GM12865 (cell line): ENCODE data around the gene AIF1.

ENCODE experiments used
- DNase-seq: peaks from one replicate; pipeline ENCODE4 v3.0.0; 2010; ENCODE audit warnings: low read depth
- H3K4me3 ChIP-seq: 2 replicates; pipeline ENCODE4 v1.5.1; 2011; ENCODE audit warnings: mild to moderate bottlenecking, low read depth, low read length, control low read depth
- TF ChIP-seq, protein P1 (sequence below): IDR thresholded peaks from 2 replicates; pipeline ENCODE4 v1.5.1; 2011; ENCODE audit warnings: low read length, control low read depth, low read depth, inconsistent platforms; ENCODE audit not compliant: insufficient read depth; ENCODE audit errors: missing control alignments

AIF1 gene

GRCh38 chr6:31622684-31623091 lies 7.7 kb downstream of the AIF1 start:
- TF ChIP-seq, protein P1, sequence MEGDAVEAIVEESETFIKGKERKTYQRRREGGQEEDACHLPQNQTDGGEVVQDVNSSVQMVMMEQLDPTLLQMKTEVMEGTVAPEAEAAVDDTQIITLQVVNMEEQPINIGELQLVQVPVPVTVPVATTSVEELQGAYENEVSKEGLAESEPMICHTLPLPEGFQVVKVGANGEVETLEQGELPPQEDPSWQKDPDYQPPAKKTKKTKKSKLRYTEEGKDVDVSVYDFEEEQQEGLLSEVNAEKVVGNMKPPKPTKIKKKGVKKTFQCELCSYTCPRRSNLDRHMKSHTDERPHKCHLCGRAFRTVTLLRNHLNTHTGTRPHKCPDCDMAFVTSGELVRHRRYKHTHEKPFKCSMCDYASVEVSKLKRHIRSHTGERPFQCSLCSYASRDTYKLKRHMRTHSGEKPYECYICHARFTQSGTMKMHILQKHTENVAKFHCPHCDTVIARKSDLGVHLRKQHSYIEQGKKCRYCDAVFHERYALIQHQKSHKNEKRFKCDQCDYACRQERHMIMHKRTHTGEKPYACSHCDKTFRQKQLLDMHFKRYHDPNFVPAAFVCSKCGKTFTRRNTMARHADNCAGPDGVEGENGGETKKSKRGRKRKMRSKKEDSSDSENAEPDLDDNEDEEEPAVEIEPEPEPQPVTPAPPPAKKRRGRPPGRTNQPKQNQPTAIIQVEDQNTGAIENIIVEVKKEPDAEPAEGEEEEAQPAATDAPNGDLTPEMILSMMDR = no peak
- no peak overlapping the region for H3K4me3 ChIP-seq
- DNase-seq = no peak

DNA sequence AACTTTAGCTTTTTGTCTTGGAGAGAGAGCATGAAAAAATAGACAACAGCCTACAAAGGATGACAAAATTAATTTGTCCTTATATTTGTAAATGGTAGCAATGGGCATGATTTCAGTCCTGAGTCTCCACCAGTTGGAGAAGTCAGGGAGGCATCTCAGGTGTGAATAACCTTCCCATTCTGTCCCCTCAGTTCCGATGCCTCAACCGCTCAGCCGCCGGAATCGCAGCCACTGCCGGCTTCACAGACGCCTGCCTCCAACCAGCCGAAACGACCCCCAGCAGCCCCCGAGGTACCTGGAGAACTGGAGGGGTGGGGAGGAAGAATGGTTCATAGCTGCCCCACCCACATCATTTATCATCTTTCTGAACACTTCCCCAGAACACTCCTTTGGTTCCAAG lies 9.0 kb downstream of the AIF1 start:
- H3K4me3 ChIP-seq = no peak overlapping the region
- TF ChIP-seq, protein P1 = no peak
- DNase-seq = no peak

DNA sequence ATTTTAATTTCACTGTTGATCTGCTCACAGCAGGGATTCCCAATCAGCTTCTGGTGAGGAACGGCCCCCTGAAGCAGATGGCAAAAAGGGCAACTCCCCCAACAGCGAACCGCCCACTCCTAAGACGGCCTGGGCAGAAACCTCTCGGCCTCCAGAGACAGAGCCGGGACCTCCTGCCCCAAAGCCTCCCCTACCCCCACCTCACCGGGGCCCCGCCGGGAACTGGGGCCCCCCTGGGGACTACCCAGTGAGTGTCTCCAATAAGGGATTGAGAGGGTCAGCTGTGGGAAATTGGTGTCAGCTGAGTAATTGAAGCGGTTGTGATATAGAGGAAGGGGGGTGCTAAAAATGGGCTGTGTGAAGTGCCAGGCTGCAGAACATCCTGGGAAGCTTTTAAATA lies 11.9 kb downstream of the AIF1 start:
- TF ChIP-seq, protein P1 = no peak
- no peak for DNase-seq

DNA sequence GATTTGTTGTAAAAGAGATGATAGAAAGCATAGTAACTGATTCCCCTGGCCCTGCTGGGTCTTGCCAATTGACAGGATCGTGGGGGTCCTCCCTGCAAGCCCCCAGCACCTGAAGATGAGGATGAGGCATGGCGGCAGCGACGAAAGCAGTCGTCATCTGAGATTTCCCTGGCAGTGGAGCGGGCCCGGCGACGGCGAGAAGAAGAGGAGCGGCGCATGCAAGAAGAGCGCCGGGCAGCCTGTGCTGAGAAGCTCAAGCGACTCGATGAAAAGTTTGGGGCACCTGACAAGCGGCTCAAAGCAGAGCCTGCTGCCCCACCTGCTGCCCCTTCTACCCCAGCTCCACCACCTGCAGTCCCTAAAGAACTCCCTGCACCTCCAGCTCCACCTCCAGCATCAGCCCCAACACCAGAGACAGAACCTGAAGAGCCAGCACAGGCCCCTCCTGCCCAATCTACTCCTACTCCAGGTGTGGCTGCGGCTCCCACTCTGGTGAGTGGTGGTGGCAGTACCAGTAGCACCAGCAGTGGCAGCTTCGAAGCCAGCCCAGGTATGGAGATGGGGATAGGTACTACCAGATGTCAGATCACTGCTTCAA lies 12.8 kb downstream of the AIF1 start:
- DNase-seq = no peak
- no peak overlapping the region for H3K4me3 ChIP-seq
- TF ChIP-seq, protein P1 = no peak

More for the DNA sequence above, 11.9 kb downstream of the AIF1 start:
- H3K4me3 ChIP-seq = no peak overlapping the region

DNA sequence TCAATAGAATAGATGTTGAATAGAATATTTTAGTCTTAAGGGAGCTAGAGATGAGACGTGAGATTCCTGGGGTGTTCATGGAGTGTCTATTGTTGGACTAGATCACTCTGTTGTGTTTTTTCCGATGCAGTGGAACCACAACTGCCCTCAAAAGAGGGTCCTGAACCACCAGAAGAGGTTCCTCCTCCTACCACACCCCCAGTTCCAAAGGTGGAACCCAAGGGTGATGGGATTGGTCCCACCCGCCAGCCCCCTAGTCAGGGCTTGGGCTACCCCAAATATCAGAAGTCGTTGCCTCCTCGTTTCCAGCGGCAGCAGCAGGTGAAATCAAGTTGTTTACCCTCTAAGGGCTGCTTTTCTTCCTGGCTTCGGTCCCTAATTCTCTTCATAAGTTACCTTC lies 14.0 kb downstream of the AIF1 start:
- DNase-seq = no peak
- H3K4me3 ChIP-seq = no peak overlapping the region
- TF ChIP-seq, protein P1 = no peak

DNA sequence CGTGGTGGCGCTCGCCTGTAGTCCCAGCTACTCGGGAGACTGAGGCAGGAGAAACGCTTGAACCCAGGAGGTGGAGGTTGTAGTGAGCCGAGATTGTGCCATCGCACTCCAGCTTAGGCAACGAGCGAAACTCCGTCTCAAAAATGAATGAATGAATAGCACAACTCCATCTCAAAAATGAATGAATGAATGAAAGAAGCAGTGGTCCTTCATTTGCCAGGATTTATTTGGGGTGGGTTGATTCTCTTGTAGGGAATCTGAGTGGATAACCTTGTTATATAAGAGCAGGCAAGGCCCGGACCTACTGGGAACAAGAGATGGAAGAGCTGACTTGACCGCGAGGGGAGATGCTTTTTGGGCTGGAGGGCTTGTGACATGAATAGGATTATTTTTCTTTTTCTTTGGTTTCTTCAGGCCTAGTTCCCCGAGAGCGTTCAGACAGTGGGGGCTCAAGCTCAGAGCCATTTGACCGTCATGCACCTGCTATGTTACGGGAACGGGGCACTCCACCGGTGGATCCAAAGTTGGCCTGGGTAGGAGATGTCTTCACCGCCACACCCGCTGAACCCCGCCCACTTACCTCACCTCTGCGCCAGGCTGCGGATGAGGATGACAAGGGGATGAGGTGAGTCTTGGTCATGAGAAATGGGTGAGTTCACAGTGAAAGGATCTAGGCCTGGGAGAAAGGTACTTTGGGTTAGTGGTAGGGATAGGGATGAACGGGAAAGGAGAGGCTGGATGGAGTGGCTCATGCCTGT lies 15.3 kb downstream of the AIF1 start:
- DNase-seq = no peak

More for the DNA sequence above, 15.3 kb downstream of the AIF1 start:
- H3K4me3 ChIP-seq = no peak overlapping the region
- TF ChIP-seq, protein P1 = no peak
